ENCODE measurements around the gene NRXN3.
A peak's percentile ranks its signal among the peaks of the same experiment; 100 is the strongest.
"Not testable (repeated sequence)": the region's sequence is repeated elsewhere in the genome, so short reads cannot be mapped to it uniquely, and the experiment has no call there.

NRXN3 gene

DNA sequence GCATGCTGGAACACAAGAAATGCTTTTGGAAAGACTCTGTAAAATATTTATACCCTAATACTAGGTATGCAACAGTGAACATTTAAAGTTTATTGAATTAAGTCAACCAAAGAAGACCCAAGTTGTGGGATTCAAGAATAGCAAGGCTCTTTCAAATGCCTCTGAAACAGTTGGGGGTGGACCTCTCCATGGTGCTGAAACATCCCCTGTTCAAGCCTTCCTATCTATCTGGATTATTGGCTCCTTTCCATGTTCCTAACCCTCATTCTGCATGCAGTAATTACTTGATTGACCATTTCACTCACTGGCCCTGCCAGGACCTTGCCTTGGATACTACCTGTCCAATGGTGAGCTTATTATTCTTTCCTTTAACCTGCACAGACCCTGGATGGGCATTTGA is 349.7 kb downstream of the NRXN3 start:
- H3K9me3 ChIP-seq (ENCODE audit: control insufficient read depth in 5 of 5, low read length in 5 of 5): no peaks in the 10 kb centered on the region

DNA sequence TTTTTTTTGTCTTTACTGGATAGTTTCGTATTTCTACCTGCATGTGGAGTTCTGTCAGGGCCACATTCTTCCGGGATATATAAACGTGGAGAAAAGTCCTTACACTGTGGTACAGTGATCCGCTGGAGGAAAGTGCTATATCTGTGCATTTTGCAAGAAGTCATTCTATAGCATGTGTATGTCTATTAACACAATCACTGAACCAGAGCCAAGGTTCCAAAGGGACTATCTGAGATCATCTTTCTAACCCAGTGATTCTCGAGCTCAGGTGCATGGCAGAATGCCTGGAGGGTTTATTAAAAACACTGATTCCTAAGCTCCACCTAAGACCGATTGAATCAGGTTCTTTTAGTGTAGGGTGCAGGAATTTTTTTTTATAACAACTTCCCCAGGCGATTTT is 354.0 kb downstream of the NRXN3 start:
- H3K9ac ChIP-seq (ENCODE audit: low read length in 5 of 5): no peak overlapping the region
- no peak overlapping the region for H3K27ac ChIP-seq (ENCODE audit: low read depth, low read length)
- H3K9me3 ChIP-seq (ENCODE audit: control insufficient read depth in 5 of 5, low read length in 5 of 5): no peaks in the 10 kb centered on the region
- no peak overlapping the region for H3K4me3 ChIP-seq (ENCODE audit: low read depth in 1 of 5, low read length in 5 of 5)
- no peaks in the 10 kb centered on the region for H3K27me3 ChIP-seq (ENCODE audit: control insufficient read depth in 5 of 5, insufficient read depth in 4 of 5, low read length in 5 of 5)
- H3K36me3 ChIP-seq (ENCODE audit: control insufficient read depth in 5 of 5, insufficient read depth in 5 of 5, low read length in 5 of 5): no peaks in the 10 kb centered on the region
- no peaks in the 10 kb centered on the region for H3K4me1 ChIP-seq (ENCODE audit: control insufficient read depth in 5 of 5, insufficient read depth in 5 of 5, low read length in 5 of 5)

More for the DNA sequence above, 349.7 kb downstream of the NRXN3 start:
- no peak overlapping the region for H3K4me3 ChIP-seq (ENCODE audit: low read depth in 1 of 5, low read length in 5 of 5)
- no peaks in the 10 kb centered on the region for H3K36me3 ChIP-seq (ENCODE audit: control insufficient read depth in 5 of 5, insufficient read depth in 5 of 5, low read length in 5 of 5)
- H3K27me3 ChIP-seq (ENCODE audit: control insufficient read depth in 5 of 5, insufficient read depth in 4 of 5, low read length in 5 of 5): no peaks in the 10 kb centered on the region
- H3K27ac ChIP-seq (ENCODE audit: low read depth, low read length): no peak overlapping the region
- no peak overlapping the region for H3K9ac ChIP-seq (ENCODE audit: low read length in 5 of 5)
- no peaks in the 10 kb centered on the region for H3K4me1 ChIP-seq (ENCODE audit: control insufficient read depth in 5 of 5, insufficient read depth in 5 of 5, low read length in 5 of 5)

DNA sequence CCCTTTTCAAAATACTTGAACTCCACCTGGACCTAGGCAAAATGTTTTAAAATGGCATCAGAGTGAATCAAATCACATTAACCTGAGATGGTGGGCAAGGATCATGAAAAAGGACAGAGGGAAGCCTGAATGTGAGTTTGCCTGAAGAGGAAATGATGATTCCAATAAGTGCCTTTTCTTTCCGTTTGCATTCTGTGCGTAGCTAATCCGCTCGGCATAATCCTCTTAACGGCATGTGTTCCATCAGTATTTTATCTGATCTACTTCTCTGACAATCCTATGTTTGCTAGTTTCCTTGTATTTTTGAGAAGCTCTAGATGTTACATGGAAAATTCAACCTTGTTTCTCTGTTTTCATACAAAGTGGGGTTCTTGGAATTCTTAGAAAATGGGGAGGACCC is 354.6 kb downstream of the NRXN3 start:
- no peaks in the 10 kb centered on the region for H3K27me3 ChIP-seq (ENCODE audit: control insufficient read depth in 5 of 5, insufficient read depth in 4 of 5, low read length in 5 of 5)
- no peak overlapping the region for H3K4me3 ChIP-seq (ENCODE audit: low read depth in 1 of 5, low read length in 5 of 5)
- H3K4me1 ChIP-seq (ENCODE audit: control insufficient read depth in 5 of 5, insufficient read depth in 5 of 5, low read length in 5 of 5): no peaks in the 10 kb centered on the region
- no peaks in the 10 kb centered on the region for H3K36me3 ChIP-seq (ENCODE audit: control insufficient read depth in 5 of 5, insufficient read depth in 5 of 5, low read length in 5 of 5)
- H3K9me3 ChIP-seq (ENCODE audit: control insufficient read depth in 5 of 5, low read length in 5 of 5): no peaks in the 10 kb centered on the region
- H3K9ac ChIP-seq (ENCODE audit: low read length in 5 of 5): no peak overlapping the region
- no peak overlapping the region for H3K27ac ChIP-seq (ENCODE audit: low read depth, low read length)

GRCh38 chr14:78530078-78530477 is 359.9 kb downstream of the NRXN3 start:
- H3K4me3 ChIP-seq (ENCODE audit: low read depth in 1 of 5, low read length in 5 of 5): no peak overlapping the region
- H3K4me1 ChIP-seq (ENCODE audit: control insufficient read depth in 5 of 5, insufficient read depth in 5 of 5, low read length in 5 of 5): no peaks in the 10 kb centered on the region
- no peaks in the 10 kb centered on the region for H3K27me3 ChIP-seq (ENCODE audit: control insufficient read depth in 5 of 5, insufficient read depth in 4 of 5, low read length in 5 of 5)
- H3K27ac ChIP-seq (ENCODE audit: low read depth, low read length): no peak overlapping the region
- no peaks in the 10 kb centered on the region for H3K36me3 ChIP-seq (ENCODE audit: control insufficient read depth in 5 of 5, insufficient read depth in 5 of 5, low read length in 5 of 5)
- H3K9me3 ChIP-seq (ENCODE audit: control insufficient read depth in 5 of 5, low read length in 5 of 5): no peaks in the 10 kb centered on the region
- H3K9ac ChIP-seq (ENCODE audit: low read length in 5 of 5): no peak overlapping the region

GRCh38 chr14:78534141-78534540 is 364.0 kb downstream of the NRXN3 start:
- Histone ChIP-seq H3K4me1 (ENCODE audit: control insufficient read depth in 5 of 5, insufficient read depth in 5 of 5, low read length in 5 of 5) (no peaks in the 10 kb centered on the region), H3K27ac (ENCODE audit: low read depth, low read length) (no peak overlapping the region), H3K9me3 (ENCODE audit: control insufficient read depth in 5 of 5, low read length in 5 of 5) (no peaks in the 10 kb centered on the region), H3K36me3 (ENCODE audit: control insufficient read depth in 5 of 5, insufficient read depth in 5 of 5, low read length in 5 of 5) (no peaks in the 10 kb centered on the region), H3K27me3 (ENCODE audit: control insufficient read depth in 5 of 5, insufficient read depth in 4 of 5, low read length in 5 of 5) (no peaks in the 10 kb centered on the region), H3K4me3 (ENCODE audit: low read depth in 1 of 5, low read length in 5 of 5) (no peak overlapping the region), H3K9ac (ENCODE audit: low read length in 5 of 5) (no peak overlapping the region)

GRCh38 chr14:78535041-78535440 is 364.9 kb downstream of the NRXN3 start:
- H3K9ac ChIP-seq (ENCODE audit: low read length in 5 of 5): no peak overlapping the region
- no peak overlapping the region for H3K4me3 ChIP-seq (ENCODE audit: low read depth in 1 of 5, low read length in 5 of 5)
- H3K36me3 ChIP-seq (ENCODE audit: control insufficient read depth in 5 of 5, insufficient read depth in 5 of 5, low read length in 5 of 5): no peaks in the 10 kb centered on the region
- no peaks in the 10 kb centered on the region for H3K27me3 ChIP-seq (ENCODE audit: control insufficient read depth in 5 of 5, insufficient read depth in 4 of 5, low read length in 5 of 5)
- no peak overlapping the region for H3K27ac ChIP-seq (ENCODE audit: low read depth, low read length)
- H3K4me1 ChIP-seq (ENCODE audit: control insufficient read depth in 5 of 5, insufficient read depth in 5 of 5, low read length in 5 of 5): no peaks in the 10 kb centered on the region
- no peaks in the 10 kb centered on the region for H3K9me3 ChIP-seq (ENCODE audit: control insufficient read depth in 5 of 5, low read length in 5 of 5)

DNA sequence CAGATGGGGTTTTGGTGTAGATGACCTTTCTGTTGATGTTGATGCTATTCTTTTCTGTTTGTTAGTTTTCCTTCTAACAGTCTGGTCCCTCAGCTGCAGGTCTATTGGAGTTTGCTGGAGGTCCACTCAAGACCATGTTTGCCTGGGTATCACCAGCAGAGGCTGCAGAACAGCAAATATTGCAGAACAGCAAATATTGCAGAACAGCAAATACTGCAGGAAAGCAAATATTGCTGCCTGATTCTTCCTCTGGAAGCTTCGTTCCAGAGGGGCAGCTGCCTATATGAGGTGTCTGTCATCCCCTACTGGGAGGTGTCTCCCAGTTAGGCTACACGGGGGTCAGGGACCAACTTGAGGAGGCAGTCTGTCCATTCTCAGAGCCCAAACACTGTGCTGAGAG is 371.6 kb downstream of the NRXN3 start:
- H3K36me3 ChIP-seq (ENCODE audit: control insufficient read depth in 5 of 5, insufficient read depth in 5 of 5, low read length in 5 of 5); H3K9me3 ChIP-seq (ENCODE audit: control insufficient read depth in 5 of 5, low read length in 5 of 5); H3K4me3 ChIP-seq (ENCODE audit: low read depth in 1 of 5, low read length in 5 of 5); H3K4me1 ChIP-seq (ENCODE audit: control insufficient read depth in 5 of 5, insufficient read depth in 5 of 5, low read length in 5 of 5); H3K27ac ChIP-seq (ENCODE audit: low read depth, low read length); H3K27me3 ChIP-seq (ENCODE audit: control insufficient read depth in 5 of 5, insufficient read depth in 4 of 5, low read length in 5 of 5); H3K9ac ChIP-seq (ENCODE audit: low read length in 5 of 5): not testable (repeated sequence)

GRCh38 chr14:78543433-78543832 is 373.3 kb downstream of the NRXN3 start:
- H3K9ac ChIP-seq (ENCODE audit: low read length in 5 of 5): no peak overlapping the region
- no peak overlapping the region for H3K27ac ChIP-seq (ENCODE audit: low read depth, low read length)
- no peaks in the 10 kb centered on the region for H3K9me3 ChIP-seq (ENCODE audit: control insufficient read depth in 5 of 5, low read length in 5 of 5)
- no peaks in the 10 kb centered on the region for H3K4me1 ChIP-seq (ENCODE audit: control insufficient read depth in 5 of 5, insufficient read depth in 5 of 5, low read length in 5 of 5)
- no peaks in the 10 kb centered on the region for H3K27me3 ChIP-seq (ENCODE audit: control insufficient read depth in 5 of 5, insufficient read depth in 4 of 5, low read length in 5 of 5)
- no peak overlapping the region for H3K4me3 ChIP-seq (ENCODE audit: low read depth in 1 of 5, low read length in 5 of 5)
- no peaks in the 10 kb centered on the region for H3K36me3 ChIP-seq (ENCODE audit: control insufficient read depth in 5 of 5, insufficient read depth in 5 of 5, low read length in 5 of 5)

- Histone ChIP-seq H3K27ac (ENCODE audit: low read depth, low read length) (no peak overlapping the region), H3K4me1 (ENCODE audit: control insufficient read depth in 5 of 5, insufficient read depth in 5 of 5, low read length in 5 of 5) (peaks cover 0 to 4% (median 1%) of the 10 kb centered on the region in 5 donors), H3K9me3 (ENCODE audit: control insufficient read depth in 5 of 5, low read length in 5 of 5) (no peaks in the 10 kb centered on the region), H3K27me3 (ENCODE audit: control insufficient read depth in 5 of 5, insufficient read depth in 4 of 5, low read length in 5 of 5) (peaks cover 0 to 2% (median 0%) of the 10 kb centered on the region in 5 donors), H3K36me3 (ENCODE audit: control insufficient read depth in 5 of 5, insufficient read depth in 5 of 5, low read length in 5 of 5) (no peaks in the 10 kb centered on the region), H3K4me3 (ENCODE audit: low read depth in 1 of 5, low read length in 5 of 5) (no peak overlapping the region), H3K9ac (ENCODE audit: low read length in 5 of 5) (no peak overlapping the region)
Observed at GRCh38 chr14:78561074-78561473, 390.9 kb downstream of the NRXN3 start.

GRCh38 chr14:78566026-78566858 is 396.1 kb downstream of the NRXN3 start:
- peak overlapping the region; percentile 52 to 69 (median 59) for H3K4me3 ChIP-seq (ENCODE audit: low read depth in 1 of 5, low read length in 5 of 5)
- no peaks in the 10 kb centered on the region for H3K36me3 ChIP-seq (ENCODE audit: control insufficient read depth in 5 of 5, insufficient read depth in 5 of 5, low read length in 5 of 5)
- no peaks in the 10 kb centered on the region for H3K9me3 ChIP-seq (ENCODE audit: control insufficient read depth in 5 of 5, low read length in 5 of 5)
- peaks cover 0 to 2% (median 0%) of the 10 kb centered on the region in 5 donors for H3K27me3 ChIP-seq (ENCODE audit: control insufficient read depth in 5 of 5, insufficient read depth in 4 of 5, low read length in 5 of 5)
- H3K9ac ChIP-seq (ENCODE audit: low read length in 5 of 5): peak overlapping the region in 1 of 5 donors; percentile 14
- no peak overlapping the region for H3K27ac ChIP-seq (ENCODE audit: low read depth, low read length)
- H3K4me1 ChIP-seq (ENCODE audit: control insufficient read depth in 5 of 5, insufficient read depth in 5 of 5, low read length in 5 of 5): peaks cover 0 to 19% (median 6%) of the 10 kb centered on the region in 5 donors
